Right lobe of liver (tissue), 4 donors: ENCODE results near the gene AFP.

Source experiments
- CTCF ChIP-seq, 4 donors: fragments of 200-600 bp in 3 of 4; fragments of 450-650 bp in 1 of 4; IDR thresholded peaks; one replicate each; pipeline versions ENCODE4 v1.5.1 to v1.8.0; 2016 to 2022; ENCODE audit warnings: antibody characterized with exemption in 4 of 4, mild to moderate bottlenecking in 2 of 4
- POLR2A ChIP-seq: fragments of 450-650 bp; IDR thresholded peaks from one replicate; pipeline ENCODE4 v1.6.1; 2017; ENCODE audit warnings: antibody characterized with exemption, mild to moderate bottlenecking
- donor health status: DM: no; HTN: no; CAD: no.
- donor health status: DM: no; HTN: no; CAD: no.
- donor health status: DM: no; HTN: yes; CAD: no.

GRCh38 chr4:73387552-73387951, 48.5 kb upstream of the AFP start:
- TF ChIP-seq CTCF (IDR thresholded peaks at IDR 0.05) (no peak), POLR2A (no peak)
